CD4-positive, alpha-beta memory T cell (primary cell): ENCODE data around the gene CHRNA4. TPM values are rescaled to one million over a fixed set of nuclear protein-coding genes. Genes with fewer than 3 reads are reported as not detected.
"Not testable (repeated sequence)": the region's sequence is repeated elsewhere in the genome, so short reads cannot be mapped to it uniquely, and the experiment has no call there.

Source experiments
- CTCF ChIA-PET: fragments of 350-600 bp; sonication (Branson Sonifier 250); formaldehyde crosslinking; loops from one replicate; lab custom pipeline; 2021; ENCODE audit warnings: inconsistent platforms; ENCODE audit not compliant: partially characterized antibody; lab: Charles Lee
- POLR2A ChIA-PET: fragments of 350-600 bp; sonication (Branson Sonifier 250); formaldehyde crosslinking; loops from one replicate; lab custom pipeline; 2021; ENCODE audit not compliant: partially characterized antibody; lab: Charles Lee
- DNase-seq, 5 donors: peaks; one replicate each; pipeline versions ENCODE4 v3.0.0 to v3.0.0-alpha.2; 2020 to 2022; ENCODE audit warnings: mixed read lengths in 1 of 5
- H3K27ac ChIP-seq: one replicate; pipeline ENCODE4 v1.7.0; 2013; ENCODE audit warnings: low read depth, low read length
- H3K27me3 ChIP-seq: 2 replicates; pipeline ENCODE4 v1.7.0; 2013; ENCODE audit warnings: mild to moderate bottlenecking, low read length, moderate library complexity; ENCODE audit not compliant: insufficient read depth
- H3K36me3 ChIP-seq: 2 replicates; pipeline ENCODE4 v1.7.0; 2013; ENCODE audit warnings: mild to moderate bottlenecking, low read length, moderate library complexity; ENCODE audit not compliant: insufficient read depth
- H3K4me1 ChIP-seq: 2 replicates; pipeline ENCODE4 v1.7.0; 2013; ENCODE audit warnings: mild to moderate bottlenecking, low read length, moderate library complexity; ENCODE audit not compliant: insufficient read depth
- H3K4me3 ChIP-seq, 2 donors: one replicate each; pipeline ENCODE4 v1.7.0; 2013; ENCODE audit warnings: low read length in 2 of 2, mild to moderate bottlenecking in 1 of 2
- H3K9me3 ChIP-seq, 2 donors: one replicate each; pipeline ENCODE4 v1.7.0; 2013; ENCODE audit warnings: low read length in 2 of 2, control low read depth in 1 of 2; ENCODE audit not compliant: control insufficient read depth in 1 of 2
- H3K27ac Mint-ChIP-seq, 7 donors: one replicate each; pipeline ENCODE4 v1.8.0; 2020 to 2021; ENCODE audit warnings: mixed read lengths in 7 of 7, mild to moderate bottlenecking in 6 of 7, inconsistent platforms in 3 of 7, moderate library complexity in 3 of 7
- H3K27me3 Mint-ChIP-seq, 2 donors: one replicate each; pipeline ENCODE4 v1.8.0; 2020 to 2021; ENCODE audit warnings: mixed read lengths in 2 of 2
- H3K36me3 Mint-ChIP-seq, 2 donors: one replicate each; pipeline ENCODE4 v1.8.0; 2020 to 2021; ENCODE audit warnings: mixed read lengths in 2 of 2, inconsistent platforms in 1 of 2, mild to moderate bottlenecking in 1 of 2
- H3K4me1 Mint-ChIP-seq, 4 donors: one replicate each; pipeline ENCODE4 v1.8.0; 2020 to 2021; ENCODE audit warnings: mixed read lengths in 4 of 4, mild to moderate bottlenecking in 1 of 4
- H3K4me3 Mint-ChIP-seq, 8 donors: one replicate each; pipeline ENCODE4 v1.8.0; 2020 to 2021; ENCODE audit warnings: mixed read lengths in 8 of 8, mild to moderate bottlenecking in 7 of 8, moderate library complexity in 6 of 8, inconsistent platforms in 3 of 8
- H3K9me3 Mint-ChIP-seq, 8 donors: one replicate each; pipeline ENCODE4 v1.8.0; 2020 to 2021; ENCODE audit warnings: mixed read lengths in 8 of 8, mild to moderate bottlenecking in 5 of 8, inconsistent platforms in 3 of 8, moderate library complexity in 1 of 8
- intact Hi-C: fragments of 100-400 bp; cut with micrococcal nuclease; formaldehyde crosslinking; loops from one replicate; pipeline ENCODE4 v1.15.1; 2023
- polyA plus RNA-seq, 2 donors: library from polyadenylated mRNA; unstranded; fragments of 300-500 nt; fragmentation: Illumina TruSeq; gene quantifications; one replicate each; pipeline ENCODE4 v1.2.3, GENCODE V29; 2021
- total RNA-seq, 2 experiments: library from RNA; stranded (reverse); gene quantifications; one replicate each; pipeline ENCODE4 v1.2.3, GENCODE V29; 2021

CHRNA4 gene
- total and polyA plus RNA-seq, 4 experiments from 2014 or later: not detected

- Mint-ChIP-seq H3K4me3 (no peak overlapping the region), H3K9me3 (peaks cover 0 to 2% (median 0%) of the 10 kb centered on the region in 8 donors), H3K27me3 (peaks cover 9 to 15% of the 10 kb centered on the region in 2 donors), H3K4me1 (no peaks in the 10 kb centered on the region), H3K36me3 (no peaks in the 10 kb centered on the region), H3K27ac (no peak overlapping the region)
- Histone ChIP-seq H3K36me3 (no peaks in the 10 kb centered on the region), H3K9me3 (no peaks in the 10 kb centered on the region), H3K27ac (no peak overlapping the region), H3K4me3 (no peak overlapping the region), H3K4me1 (no peaks in the 10 kb centered on the region), H3K27me3 (no peaks in the 10 kb centered on the region)
- no peak for DNase-seq
- intact Hi-C loops: no loop called here
- ChIA-PET POLR2A (no interaction called here), CTCF (no interaction called here)
These were observed 17.4 kb downstream of the CHRNA4 start for GRCh38 chr20:63343460-63344445.

- H3K9me3 ChIP-seq: no peaks in the 10 kb centered on the region
- DNase-seq: no peak
- ChIA-PET POLR2A (no interaction called here), CTCF (no interaction called here)
- H3K4me1 ChIP-seq: no peaks in the 10 kb centered on the region
- Mint-ChIP-seq H3K27ac (no peak overlapping the region), H3K36me3 (no peaks in the 10 kb centered on the region), H3K4me1 (no peaks in the 10 kb centered on the region), H3K27me3 (peaks cover 16 to 18% of the 10 kb centered on the region in 2 donors), H3K4me3 (no peak overlapping the region), H3K9me3 (peaks cover 0 to 2% (median 0%) of the 10 kb centered on the region in 8 donors)
- H3K27ac ChIP-seq: no peak overlapping the region
- H3K27me3 ChIP-seq: no peaks in the 10 kb centered on the region
- no peaks in the 10 kb centered on the region for H3K36me3 ChIP-seq
- H3K4me3 ChIP-seq: no peak overlapping the region
- intact Hi-C loops: no loop called here
These were observed 18.3 kb downstream of the CHRNA4 start for GRCh38 chr20:63342561-63343459.

- intact Hi-C loops, H3K4me3 ChIP-seq, H3K27ac Mint-ChIP-seq, H3K27ac ChIP-seq, CTCF ChIA-PET, DNase-seq, H3K36me3 Mint-ChIP-seq, H3K4me3 Mint-ChIP-seq, H3K27me3 ChIP-seq, H3K4me1 Mint-ChIP-seq, H3K9me3 Mint-ChIP-seq, H3K36me3 ChIP-seq, H3K4me1 ChIP-seq, POLR2A ChIA-PET, H3K9me3 ChIP-seq: not testable (repeated sequence)
- H3K27me3 Mint-ChIP-seq: peaks cover 23 to 26% of the 10 kb centered on the region in 2 donors
These were observed 20.9 kb downstream of the CHRNA4 start for GRCh38 chr20:63340158-63340688.

- H3K9me3 Mint-ChIP-seq, H3K36me3 ChIP-seq, H3K4me3 Mint-ChIP-seq, H3K9me3 ChIP-seq, DNase-seq, POLR2A ChIA-PET, H3K4me1 Mint-ChIP-seq, H3K27ac ChIP-seq, H3K27me3 ChIP-seq, H3K4me1 ChIP-seq, H3K36me3 Mint-ChIP-seq, H3K4me3 ChIP-seq, intact Hi-C loops, H3K27ac Mint-ChIP-seq: not testable (repeated sequence)
- peaks cover 26% of the 10 kb centered on the region in 2 donors for H3K27me3 Mint-ChIP-seq
- CTCF ChIA-PET: interaction anchor here (0.7 kb wide), 1 partner anchor 116 kb away, joined by 3 read pairs; no protein-coding TSS in a partner anchor
These were observed 21.7 kb downstream of the CHRNA4 start for GRCh38 chr20:63339154-63340094.

GRCh38 chr20:63337786-63338420, 23.2 kb downstream of the CHRNA4 start:
- no peaks in the 10 kb centered on the region for H3K27me3 ChIP-seq
- H3K4me3 ChIP-seq: no peak overlapping the region
- no peak overlapping the region for H3K4me3 Mint-ChIP-seq
- H3K36me3 Mint-ChIP-seq: no peaks in the 10 kb centered on the region
- H3K27ac ChIP-seq: no peak overlapping the region
- H3K9me3 Mint-ChIP-seq: peaks cover 0 to 5% (median 0%) of the 10 kb centered on the region in 8 donors
- no peak for DNase-seq
- H3K36me3 ChIP-seq: no peaks in the 10 kb centered on the region
- intact Hi-C loops: no loop called here
- H3K4me1 Mint-ChIP-seq: peaks cover 0 to 3% (median 0%) of the 10 kb centered on the region in 4 donors
- ChIA-PET CTCF (no interaction called here), POLR2A (no interaction called here)
- H3K27ac Mint-ChIP-seq: no peak overlapping the region
- no peaks in the 10 kb centered on the region for H3K9me3 ChIP-seq
- peaks cover 25 to 29% of the 10 kb centered on the region in 2 donors for H3K27me3 Mint-ChIP-seq
- H3K4me1 ChIP-seq: no peaks in the 10 kb centered on the region

- H3K9me3 Mint-ChIP-seq: peaks cover 0 to 15% (median 9%) of the 10 kb centered on the region in 8 donors
- peaks cover 22 to 25% of the 10 kb centered on the region in 2 donors for H3K27me3 Mint-ChIP-seq
- CTCF ChIA-PET: no interaction called here
- intact Hi-C loops: no loop called here
- H3K27ac Mint-ChIP-seq: no peak overlapping the region
- no peaks in the 10 kb centered on the region for H3K27me3 ChIP-seq
- H3K4me1 Mint-ChIP-seq: peaks cover 0 to 3% (median 0%) of the 10 kb centered on the region in 4 donors
- no peak for DNase-seq
- POLR2A ChIA-PET: no interaction called here
- H3K4me1 ChIP-seq: no peaks in the 10 kb centered on the region
- no peak overlapping the region for H3K4me3 Mint-ChIP-seq
- no peaks in the 10 kb centered on the region for H3K36me3 ChIP-seq
- H3K36me3 Mint-ChIP-seq: no peaks in the 10 kb centered on the region
- H3K27ac ChIP-seq: no peak overlapping the region
- H3K9me3 ChIP-seq: peaks cover 0 to 7% of the 10 kb centered on the region in 2 donors
- H3K4me3 ChIP-seq: no peak overlapping the region
These were observed 24.9 kb downstream of the CHRNA4 start for GRCh38 chr20:63336232-63336752.
